Measurements from ENCODE around the gene LHFPL6.

DNA sequence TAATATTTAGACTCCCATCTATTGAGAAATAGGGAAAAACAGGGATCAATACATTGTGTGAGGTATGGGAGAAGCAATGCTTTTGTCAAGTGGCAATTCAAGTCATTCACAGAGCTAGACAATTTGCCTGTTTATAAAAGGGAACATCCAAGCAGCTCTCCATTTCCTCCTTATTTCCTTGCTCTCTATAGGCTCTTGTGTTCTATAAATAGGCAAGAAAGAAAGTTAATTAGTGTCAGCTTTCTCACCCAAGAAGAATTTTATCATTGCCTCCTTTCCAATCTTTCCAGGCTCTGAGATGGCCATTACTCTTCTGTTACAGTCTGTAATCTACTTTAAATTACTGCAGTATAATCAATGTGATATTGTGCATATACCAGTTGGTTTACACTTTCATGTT lies 199.9 kb downstream of the LHFPL6 start:
- no peak for TF ChIP-seq TCF12 (IDR thresholded peaks at IDR 0.05; ENCODE audit: low read depth, low read length)
- TF ChIP-seq EP300 (IDR thresholded peaks at IDR 0.05; ENCODE audit: borderline replicate concordance in 1 of 2, control insufficient read depth in 1 of 2, low read depth in 2 of 2, low read length in 2 of 2), result no peak
